Sigmoid colon (tissue), 7 donors: ENCODE results near the gene DYNLRB2. TPM values are rescaled to one million over a fixed set of nuclear protein-coding genes. Genes with fewer than 3 reads are reported as not detected.
A peak's percentile ranks its signal among the peaks of the same experiment; 100 is the strongest.

ENCODE experiments used
- DNase-seq: peaks from one replicate; pipeline ENCODE4 v3.0.0-alpha.2; 2019
- H3K27ac ChIP-seq, 4 donors: fragments of 200-600 bp; sonication (generic); one replicate each; pipeline ENCODE4 v1.5.1; 2016 to 2019; ENCODE audit warnings: mild to moderate bottlenecking in 1 of 4
- H3K27me3 ChIP-seq, 3 donors: fragments of 200-600 bp; sonication (generic); one replicate each; pipeline ENCODE4 v1.5.1; 2019; ENCODE audit warnings: mild to moderate bottlenecking in 1 of 3
- H3K36me3 ChIP-seq, 4 donors: fragments of 200-600 bp; sonication (generic); one replicate each; pipeline ENCODE4 v1.5.1; 2016 to 2019
- H3K4me1 ChIP-seq, 4 donors: fragments of 200-600 bp; sonication (generic); one replicate each; pipeline ENCODE4 v1.5.1; 2017 to 2019
- H3K4me3 ChIP-seq, 4 donors: fragments of 200-600 bp; sonication (generic); one replicate each; pipeline ENCODE4 v1.5.1; 2017 to 2019; ENCODE audit warnings: mild to moderate bottlenecking in 2 of 4, moderate library complexity in 1 of 4
- H3K9me3 ChIP-seq, 4 donors: fragments of 200-600 bp in 3 of 4; sonication (generic) in 3 of 4; one replicate each; pipeline versions ENCODE4 v1.5.1 to v1.6.1; 2013 to 2019
- CTCF ChIP-seq, 4 experiments: fragments of 450-650 bp in 3 of 4; fragments of 200-600 bp in 1 of 4; IDR thresholded peaks; one replicate each; pipeline ENCODE4 v1.5.1; 2016 to 2019; ENCODE audit warnings: antibody characterized with exemption in 4 of 4, mild to moderate bottlenecking in 3 of 4, moderate library complexity in 2 of 4
- EP300 ChIP-seq, 4 donors: sonication (generic); formaldehyde crosslinking; IDR thresholded peaks; one replicate each; pipeline ENCODE4 v1.6.1; 2017; ENCODE audit warnings: antibody characterized with exemption in 4 of 4
- POLR2A ChIP-seq, 2 donors: fragments of 450-650 bp; IDR thresholded peaks; one replicate each; pipeline ENCODE4 v1.6.1; 2016; ENCODE audit warnings: antibody characterized with exemption in 2 of 2, mild to moderate bottlenecking in 2 of 2, moderate library complexity in 2 of 2
- POLR2AphosphoS5 ChIP-seq, 4 donors: sonication (generic); formaldehyde crosslinking; IDR thresholded peaks; one replicate each; pipeline ENCODE4 v1.6.1; 2017; ENCODE audit warnings: antibody characterized with exemption in 4 of 4
- whole genome bisulfite sequencing, 2 donors: extraction: QIAGEN DNeasy Blood & Tissue Kit; methylation state at CpG; one replicate each; pipeline ENCODE4 v1.1.7; 2013; 5-methylcytosine and 5-hydroxymethylcytosine counted together
- intact Hi-C: fragments of 100-400 bp; cut with DNase I; formaldehyde crosslinking; loops from one replicate; pipeline ENCODE4 v1.15.1; 2023
- polyA plus RNA-seq, 3 donors: library from polyadenylated mRNA; stranded (reverse); fragments of 200-250 nt; gene quantifications; one replicate each; pipeline ENCODE4 v1.2.3, GENCODE V29; 2013
- total RNA-seq, 4 donors: library from RNA; depleted of rRNA; stranded (reverse); fragments of >200 nt; gene quantifications; one replicate each; pipeline ENCODE4 v1.1.0, GENCODE V29; 2016
- donor health status: healthy with polysubstance abuse.
- donor health status: Bipolar disorder and iron deficiency.
- donor health status: healthy.

DYNLRB2 gene
- total and polyA plus RNA-seq, 7 donors, result 0.63 to 3.3 (median 2.5) TPM; not detected in 3

- H3K9me3 ChIP-seq, result no peaks in the 10 kb centered on the region
- no peaks in the 10 kb centered on the region for H3K4me1 ChIP-seq
- 85 to 92% methylated on average over 2 of the region's 2 CpGs for WGBS, 2 donors
- H3K4me3 ChIP-seq, result no peak overlapping the region
- intact Hi-C loops, result no loop called here
- H3K36me3 ChIP-seq, result no peaks in the 10 kb centered on the region
- TF ChIP-seq EP300 (IDR thresholded peaks at IDR 0.05) (no peak), POLR2A (IDR thresholded peaks at IDR 0.05) (no peak), CTCF (IDR thresholded peaks at IDR 0.05) (no peak), POLR2AphosphoS5 (IDR thresholded peaks at IDR 0.05) (no peak)
- peaks cover 0 to 9% (median 0%) of the 10 kb centered on the region in 3 donors for H3K27me3 ChIP-seq
- H3K27ac ChIP-seq, result no peak overlapping the region
- no peak for DNase-seq
Measured at GRCh38 chr16:80517846-80518245, 22.9 kb upstream of the DYNLRB2 start.

- H3K9me3 ChIP-seq, result no peaks in the 10 kb centered on the region
- H3K27me3 ChIP-seq, result peaks cover 0 to 9% (median 0%) of the 10 kb centered on the region in 3 donors
- no peak overlapping the region for H3K27ac ChIP-seq
- TF ChIP-seq POLR2AphosphoS5 (IDR thresholded peaks at IDR 0.05) (no peak), CTCF (IDR thresholded peaks at IDR 0.05) (no peak), POLR2A (IDR thresholded peaks at IDR 0.05) (no peak), EP300 (IDR thresholded peaks at IDR 0.05) (no peak)
- H3K4me1 ChIP-seq, result no peaks in the 10 kb centered on the region
- H3K4me3 ChIP-seq, result no peak overlapping the region
- H3K36me3 ChIP-seq, result no peaks in the 10 kb centered on the region
- WGBS, 2 donors, result 37 to 44% methylated on average over 7 of the region's 7 CpGs
- DNase-seq, result no peak
- intact Hi-C loops, result no loop called here
Measured at GRCh38 chr16:80518436-80518835, 22.4 kb upstream of the DYNLRB2 start.

- Histone ChIP-seq H3K4me1 (no peaks in the 10 kb centered on the region), H3K27me3 (peaks cover 0 to 9% (median 0%) of the 10 kb centered on the region in 3 donors), H3K4me3 (no peak overlapping the region), H3K9me3 (no peaks in the 10 kb centered on the region), H3K27ac (no peak overlapping the region), H3K36me3 (no peaks in the 10 kb centered on the region)
- intact Hi-C loops, result no loop called here
- 55 to 63% methylated on average over 3 of the region's 3 CpGs for WGBS, 2 donors
- no peak for TF ChIP-seq POLR2A (IDR thresholded peaks at IDR 0.05)
- DNase-seq, result no peak
Measured at GRCh38 chr16:80519189-80519588, 21.6 kb upstream of the DYNLRB2 start.

GRCh38 chr16:80525420-80525819 lies 15.4 kb upstream of the DYNLRB2 start:
- Histone ChIP-seq H3K9me3 (no peaks in the 10 kb centered on the region), H3K4me3 (no peak overlapping the region), H3K4me1 (peaks cover 0 to 5% (median 0%) of the 10 kb centered on the region in 4 donors), H3K27me3 (peaks cover 0 to 13% (median 0%) of the 10 kb centered on the region in 3 donors), H3K36me3 (no peaks in the 10 kb centered on the region), H3K27ac (no peak overlapping the region)
- DNase-seq, result no peak
- intact Hi-C loops, result loop anchor here (10.0 kb wide), 1 partner anchor 921 kb away; the partner anchor contains the start of gene MAF
- WGBS, 2 donors, result 57 to 85% methylated on average over 4 of the region's 4 CpGs
- TF ChIP-seq POLR2A (IDR thresholded peaks at IDR 0.05) (no peak), CTCF (IDR thresholded peaks at IDR 0.05) (no peak), POLR2AphosphoS5 (IDR thresholded peaks at IDR 0.05) (no peak), EP300 (IDR thresholded peaks at IDR 0.05) (no peak)

GRCh38 chr16:80526418-80527061 lies 14.3 kb upstream of the DYNLRB2 start:
- H3K9me3 ChIP-seq, result no peaks in the 10 kb centered on the region
- H3K27me3 ChIP-seq, result peaks cover 0 to 13% (median 0%) of the 10 kb centered on the region in 3 donors
- 28 to 31% methylated on average over 6 of the region's 6 CpGs for WGBS, 2 donors
- H3K4me3 ChIP-seq, result no peak overlapping the region
- intact Hi-C loops, result loop anchor here (10.0 kb wide), 1 partner anchor 922 kb away; the partner anchor contains the start of gene MAF
- no peak for DNase-seq
- H3K36me3 ChIP-seq, result no peaks in the 10 kb centered on the region
- no peak for TF ChIP-seq POLR2AphosphoS5 (IDR thresholded peaks at IDR 0.05)
- TF ChIP-seq POLR2A (IDR thresholded peaks at IDR 0.05), result no peak
- TF ChIP-seq EP300 (IDR thresholded peaks at IDR 0.05), result no peak
- TF ChIP-seq CTCF (IDR thresholded peaks at IDR 0.05), result peak; percentile 52 to 85 (median 63)
- no peak overlapping the region for H3K27ac ChIP-seq
- H3K4me1 ChIP-seq, result peaks cover 0 to 5% (median 0%) of the 10 kb centered on the region in 4 donors
